ENCODE results near the gene GRB7.
"Not testable (repeated sequence)": the region's sequence is repeated elsewhere in the genome, so short reads cannot be mapped to it uniquely, and the experiment has no call there.

Gene GRB7

GRCh38 chr17:39709319-39709997, 28.3 kb upstream of the GRB7 start:
- in situ Hi-C loops (cut with MboI; ENCODE audit: low sequenced_read_pairs), result no loop called here

GRCh38 chr17:39709998-39710964, 27.5 kb upstream of the GRB7 start:
- in situ Hi-C loops (cut with MboI; ENCODE audit: low sequenced_read_pairs), result no loop called here

GRCh38 chr17:39711071-39711470, 26.7 kb upstream of the GRB7 start:
- in situ Hi-C loops (cut with MboI; ENCODE audit: low sequenced_read_pairs), result not testable (repeated sequence)

GRCh38 chr17:39711851-39712250, 25.9 kb upstream of the GRB7 start:
- in situ Hi-C loops (cut with MboI; ENCODE audit: low sequenced_read_pairs), result no loop called here

- in situ Hi-C loops (cut with MboI; ENCODE audit: low sequenced_read_pairs), result no loop called here
Observed at GRCh38 chr17:39714234-39714633, 23.5 kb upstream of the GRB7 start.

- in situ Hi-C loops (cut with MboI; ENCODE audit: low sequenced_read_pairs), result no loop called here
Observed at GRCh38 chr17:39715375-39716072, 22.2 kb upstream of the GRB7 start.

GRCh38 chr17:39716073-39716818, 21.5 kb upstream of the GRB7 start:
- in situ Hi-C loops (cut with MboI; ENCODE audit: low sequenced_read_pairs), result no loop called here

- in situ Hi-C loops (cut with MboI; ENCODE audit: low sequenced_read_pairs), result no loop called here
Observed at GRCh38 chr17:39716879-39717536, 20.7 kb upstream of the GRB7 start.

GRCh38 chr17:39717660-39718059, 20.1 kb upstream of the GRB7 start:
- in situ Hi-C loops (cut with MboI; ENCODE audit: low sequenced_read_pairs), result no loop called here

GRCh38 chr17:39719563-39720355, 18.0 kb upstream of the GRB7 start:
- in situ Hi-C loops (cut with MboI; ENCODE audit: low sequenced_read_pairs), result no loop called here

- in situ Hi-C loops (cut with MboI; ENCODE audit: low sequenced_read_pairs), result no loop called here
Observed at GRCh38 chr17:39722104-39722503, 15.6 kb upstream of the GRB7 start.

- in situ Hi-C loops (cut with MboI; ENCODE audit: low sequenced_read_pairs), result no loop called here
Observed at GRCh38 chr17:39722965-39723848, 14.5 kb upstream of the GRB7 start.

GRCh38 chr17:39724731-39725130, 13.0 kb upstream of the GRB7 start:
- in situ Hi-C loops (cut with MboI; ENCODE audit: low sequenced_read_pairs), result no loop called here

GRCh38 chr17:39725923-39726322, 11.8 kb upstream of the GRB7 start:
- in situ Hi-C loops (cut with MboI; ENCODE audit: low sequenced_read_pairs), result not testable (repeated sequence)

GRCh38 chr17:39726617-39727016, 11.1 kb upstream of the GRB7 start:
- in situ Hi-C loops (cut with MboI; ENCODE audit: low sequenced_read_pairs), result no loop called here

- in situ Hi-C loops (cut with MboI; ENCODE audit: low sequenced_read_pairs), result no loop called here
Observed at GRCh38 chr17:39727556-39727955, 10.2 kb upstream of the GRB7 start.

- in situ Hi-C loops (cut with MboI; ENCODE audit: low sequenced_read_pairs), result no loop called here
Observed at GRCh38 chr17:39729280-39729851, 8.4 kb upstream of the GRB7 start.
